ENCODE measurements around the gene CDHR2.
"Not testable (repeated sequence)": the region's sequence is repeated elsewhere in the genome, so short reads cannot be mapped to it uniquely, and the experiment has no call there.

CDHR2 gene

DNA sequence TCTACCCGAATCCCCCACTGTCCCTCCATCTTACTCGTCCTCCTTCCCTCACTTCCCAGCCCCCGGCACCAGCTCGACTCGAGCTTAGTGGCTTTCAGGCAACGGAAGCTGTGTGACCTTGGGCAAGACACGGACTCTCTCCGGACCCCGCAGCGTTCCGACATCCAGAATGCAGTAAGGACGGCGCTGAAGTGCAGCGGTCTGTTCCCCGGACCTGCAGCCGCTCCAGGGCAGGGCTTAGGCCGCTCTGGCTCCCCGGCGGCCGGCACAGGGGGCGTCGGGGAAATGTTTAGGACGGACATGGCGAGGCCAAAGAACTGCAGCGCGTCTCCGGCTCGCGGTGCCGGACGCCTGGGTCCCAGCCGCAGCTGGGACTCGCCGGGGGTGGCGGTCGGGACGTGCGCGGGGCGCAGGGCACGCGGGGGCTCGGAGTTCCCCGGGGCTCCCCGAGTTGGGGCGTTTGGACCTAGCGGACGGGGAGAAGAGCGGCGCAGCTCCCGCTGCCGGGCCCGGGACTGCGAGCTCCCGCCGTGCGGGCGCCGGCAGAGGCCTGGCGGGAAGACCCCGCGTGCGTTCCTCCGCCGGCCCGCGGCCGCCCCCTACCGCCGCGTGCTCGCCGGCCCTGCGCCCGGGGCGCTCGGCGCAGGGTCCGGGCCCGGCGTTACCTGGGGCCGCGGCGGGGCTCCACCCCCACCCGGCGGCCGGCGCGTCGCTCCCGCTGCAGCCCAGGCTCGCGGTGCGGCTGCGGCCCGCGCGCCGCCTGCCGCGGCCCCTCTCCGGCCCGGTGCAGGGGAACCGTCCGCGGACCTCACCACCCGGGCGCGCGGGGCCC, 6.3 kb upstream of the CDHR2 start:
- DNase-seq: no peak

DNA sequence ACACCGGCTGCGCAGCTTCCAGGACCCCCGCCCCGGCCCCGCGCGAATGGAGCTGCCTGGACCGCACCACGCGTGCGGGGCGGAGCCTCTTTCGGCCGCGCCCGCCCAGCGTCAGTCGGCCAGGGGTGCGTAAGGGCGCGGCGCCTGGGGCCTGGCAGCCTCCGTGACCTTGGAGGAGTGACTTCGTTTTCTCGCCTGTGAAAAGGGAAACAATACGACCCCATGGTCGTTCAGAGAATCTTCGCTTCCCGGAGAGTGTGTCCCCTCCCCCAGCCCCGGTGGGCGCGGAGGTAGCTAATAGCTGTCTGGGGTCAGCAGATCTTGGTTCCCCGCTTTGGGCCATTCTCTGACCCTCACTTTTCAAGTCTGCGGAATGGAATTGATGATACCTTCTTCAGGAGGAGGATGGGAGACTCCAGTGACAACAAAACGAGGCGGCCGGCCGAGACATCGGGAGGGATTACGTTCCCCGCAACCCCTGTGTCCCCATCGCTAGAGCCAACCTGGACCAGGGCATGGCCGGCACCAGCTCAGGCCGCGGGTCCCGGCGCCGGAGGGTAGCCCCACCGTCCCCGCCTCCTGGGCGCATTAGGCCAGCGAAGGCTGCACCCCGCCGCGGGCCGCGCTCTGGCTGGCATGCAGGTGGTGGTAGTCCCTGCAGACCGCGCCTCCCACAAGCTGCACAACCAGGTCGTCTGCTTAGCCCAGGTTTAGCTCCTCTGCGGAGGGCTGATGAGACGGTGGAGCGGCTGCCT, 5.5 kb upstream of the CDHR2 start:
- DNase-seq: peak; percentile 55

DNA sequence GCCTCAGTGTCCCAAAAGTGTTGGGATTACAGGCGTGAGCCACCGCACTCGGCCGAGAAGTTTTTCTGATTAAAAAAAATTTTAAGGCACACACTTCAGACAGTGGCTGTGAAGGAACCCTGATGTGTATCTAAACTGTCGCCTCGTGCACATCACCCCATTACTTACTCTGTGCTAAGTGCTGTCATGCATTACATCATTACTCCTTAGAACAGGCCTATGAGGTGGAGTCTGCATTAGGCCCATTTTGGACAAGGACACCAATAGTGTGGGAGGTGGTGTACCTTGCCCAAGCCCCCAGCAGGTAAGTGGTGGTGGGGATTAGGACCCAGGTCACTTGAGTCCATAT, 3.8 kb upstream of the CDHR2 start:
- no peak for DNase-seq

DNA sequence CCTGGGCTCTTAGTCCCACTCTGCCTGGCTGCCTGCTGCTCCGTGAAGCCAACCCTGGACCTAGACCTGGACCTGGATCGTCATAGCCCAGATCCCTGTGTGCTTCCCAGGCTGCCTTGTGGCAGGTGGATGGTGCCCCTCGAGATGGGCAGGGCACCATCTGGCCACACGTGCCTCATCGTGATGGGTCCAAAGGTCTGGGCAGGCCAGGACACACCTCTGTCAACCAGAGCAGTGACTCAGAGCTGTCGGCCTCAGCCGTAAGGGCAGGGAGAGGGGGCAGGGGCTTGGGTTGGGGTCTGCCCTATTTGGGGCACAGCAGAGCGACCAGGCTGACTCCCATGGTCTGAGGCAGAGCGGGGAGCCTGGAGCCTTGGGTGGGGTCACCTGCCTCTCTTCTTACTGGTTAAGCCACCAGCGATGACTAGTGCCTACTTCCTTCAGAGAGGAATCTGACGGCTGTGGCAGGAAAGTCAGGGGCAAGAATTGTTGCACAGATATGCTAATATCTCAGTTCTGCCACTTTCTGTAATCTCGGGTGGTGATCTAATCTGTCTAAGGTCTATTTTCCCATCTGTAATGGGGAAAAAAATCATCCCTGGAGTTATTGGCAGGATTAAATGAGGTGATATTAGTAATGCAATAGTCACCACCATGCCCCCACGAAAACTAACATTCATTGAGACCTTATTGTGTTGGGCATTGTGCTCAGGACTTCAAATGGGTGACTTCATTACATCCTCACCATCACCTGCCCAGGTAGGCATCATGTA, 3.2 kb upstream of the CDHR2 start:
- DNase-seq: no peak

DNA sequence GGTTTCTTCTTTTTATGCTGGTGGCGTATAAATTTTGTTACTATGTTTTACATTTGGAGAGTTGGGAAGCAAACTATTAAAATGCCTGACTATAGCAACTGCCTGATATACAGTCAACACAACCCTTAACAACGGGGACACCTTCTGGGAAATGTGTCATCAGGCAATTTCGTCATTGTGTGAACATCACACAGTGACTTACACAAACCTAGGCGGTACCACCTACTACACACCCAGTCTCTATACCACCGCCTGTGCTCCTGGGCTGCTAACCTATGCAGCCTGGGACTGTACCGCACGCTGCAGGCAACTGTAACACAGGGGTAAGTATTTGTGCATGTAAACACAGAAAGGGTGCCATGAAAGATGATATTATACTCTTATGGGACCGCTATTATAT, 1.3 kb upstream of the CDHR2 start:
- no peak for DNase-seq

DNA sequence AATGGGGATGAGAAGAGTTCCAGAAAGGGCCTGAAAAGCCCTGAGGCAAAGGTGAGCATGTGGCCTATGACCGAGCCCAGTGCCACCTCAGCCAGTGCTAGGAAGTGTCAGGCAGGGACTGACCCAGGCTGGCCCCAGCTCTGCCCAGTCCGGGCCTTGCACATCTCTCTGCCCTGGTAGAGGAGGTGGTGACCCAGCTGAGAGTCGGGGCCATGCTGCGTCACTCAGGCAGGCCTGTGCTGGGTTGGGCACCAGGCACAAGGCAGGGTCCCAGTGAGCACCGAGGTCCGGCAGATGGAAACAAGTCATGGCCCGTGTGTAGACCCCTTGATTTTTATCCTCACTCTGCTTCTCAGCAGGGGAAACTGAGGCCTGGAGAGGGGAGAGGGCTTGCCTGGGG, 729 bp downstream of the CDHR2 start:
- no peak for DNase-seq

DNA sequence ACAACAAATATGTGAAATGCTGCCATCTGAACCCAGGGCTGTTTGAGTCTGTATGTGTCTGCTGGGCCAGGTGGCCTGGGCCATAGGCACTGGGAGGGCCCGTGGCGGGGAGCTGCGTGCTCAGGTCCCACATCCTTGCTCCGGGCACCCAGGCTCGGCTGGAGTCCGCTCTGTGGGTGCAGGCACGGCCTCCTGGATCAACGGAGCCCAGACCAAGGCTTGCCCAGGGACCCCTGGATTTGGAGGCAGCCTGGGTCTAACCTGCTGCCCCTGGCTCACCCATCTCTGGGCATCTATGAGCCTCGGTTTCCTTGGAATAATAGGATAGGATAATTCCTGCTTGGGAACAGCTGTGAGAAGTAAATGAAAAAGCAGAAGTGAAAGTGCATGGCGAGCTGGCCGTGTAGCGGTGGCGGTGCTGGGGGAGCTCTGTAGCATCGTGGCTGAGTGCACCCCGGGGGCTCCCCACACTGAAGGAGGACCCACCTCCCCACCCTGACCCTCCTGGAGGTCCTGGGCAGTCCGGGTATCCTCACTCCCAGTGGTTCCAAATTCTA, 1.2 kb downstream of the CDHR2 start:
- no peak for DNase-seq

DNA sequence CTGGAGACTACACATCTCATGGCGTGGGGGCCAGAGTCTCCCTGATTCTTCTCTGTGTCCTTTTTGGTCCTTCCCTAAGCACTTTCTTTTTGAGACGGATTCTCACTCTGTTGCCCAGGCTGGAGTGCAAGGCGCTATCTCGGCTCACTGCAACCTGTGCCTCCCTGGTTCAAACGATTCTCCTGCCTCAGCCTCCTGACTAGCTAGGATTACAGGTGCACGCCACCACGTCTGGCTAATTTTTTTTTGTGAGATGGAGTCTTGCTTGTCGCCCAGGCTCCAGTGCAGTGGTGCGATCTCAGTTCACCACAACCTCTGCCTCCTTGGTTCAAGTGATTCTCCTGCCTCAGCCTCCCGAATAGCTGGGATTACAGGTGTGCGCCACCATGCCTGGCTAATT, 1.8 kb downstream of the CDHR2 start:
- not testable (repeated sequence) for DNase-seq

DNA sequence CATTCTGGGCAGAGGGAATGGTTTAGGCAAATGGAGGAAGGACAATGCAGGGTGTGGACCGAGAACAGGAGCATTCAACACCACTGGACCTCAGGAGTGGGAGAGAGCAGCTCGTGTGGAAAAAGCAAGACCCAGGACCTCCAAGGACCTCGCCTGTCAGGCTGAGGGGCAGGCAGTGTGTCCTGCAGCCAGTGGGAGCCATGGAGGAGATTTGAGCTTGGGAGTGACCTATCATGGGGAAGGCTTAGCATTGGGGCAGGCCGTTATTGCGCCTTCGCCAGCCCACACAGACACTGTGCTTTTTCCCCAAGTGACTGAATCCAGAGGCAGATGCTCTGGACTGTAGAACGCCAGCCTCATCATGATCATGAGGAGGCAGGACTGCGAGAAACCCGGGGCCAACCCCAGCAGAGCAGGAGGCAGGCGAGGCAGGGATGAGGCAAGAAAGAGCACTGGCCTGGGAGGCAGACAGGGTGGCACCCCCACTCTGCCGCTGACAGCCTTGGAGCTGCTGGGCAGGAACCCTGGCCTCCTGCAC, 3.3 kb downstream of the CDHR2 start:
- DNase-seq: no peak

DNA sequence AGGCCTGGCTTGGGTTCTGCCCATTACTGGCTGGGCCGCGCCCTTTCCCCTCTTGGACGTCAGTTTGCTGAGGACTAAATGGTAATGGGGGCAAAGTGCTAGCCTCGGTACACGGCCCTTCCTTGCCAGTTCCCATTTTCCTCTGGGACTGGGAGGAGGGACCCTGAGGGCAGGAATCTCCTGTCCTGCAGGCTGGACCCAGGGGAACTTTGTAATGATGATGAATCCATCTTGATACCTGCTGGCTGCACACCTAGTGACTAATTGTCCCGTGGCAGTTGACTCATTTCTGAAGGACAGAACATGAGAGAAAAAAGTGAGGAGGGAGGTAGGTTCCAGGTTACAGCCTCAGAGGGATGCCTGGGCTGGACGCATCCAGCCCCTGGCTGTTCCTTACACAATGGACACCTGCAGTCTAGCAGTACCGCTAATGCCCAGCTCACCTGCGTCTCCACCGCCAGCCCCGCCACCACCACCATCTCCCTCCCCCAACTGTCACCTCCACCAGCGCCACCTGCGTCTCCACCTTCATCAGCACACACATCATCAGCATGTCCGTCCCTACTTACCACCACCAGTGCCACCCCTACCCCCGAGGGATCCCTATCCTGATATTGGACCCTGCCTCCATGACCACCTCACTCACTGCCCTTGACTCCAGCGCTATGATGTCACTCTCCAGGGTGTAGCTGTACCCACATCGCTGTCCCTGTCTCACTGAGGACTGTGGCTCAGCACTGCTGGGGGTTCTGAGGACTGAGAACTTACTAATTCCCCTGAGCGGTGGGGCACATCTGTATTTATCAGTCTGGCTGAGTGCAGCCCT, 4.3 kb downstream of the CDHR2 start:
- DNase-seq: no peak

DNA sequence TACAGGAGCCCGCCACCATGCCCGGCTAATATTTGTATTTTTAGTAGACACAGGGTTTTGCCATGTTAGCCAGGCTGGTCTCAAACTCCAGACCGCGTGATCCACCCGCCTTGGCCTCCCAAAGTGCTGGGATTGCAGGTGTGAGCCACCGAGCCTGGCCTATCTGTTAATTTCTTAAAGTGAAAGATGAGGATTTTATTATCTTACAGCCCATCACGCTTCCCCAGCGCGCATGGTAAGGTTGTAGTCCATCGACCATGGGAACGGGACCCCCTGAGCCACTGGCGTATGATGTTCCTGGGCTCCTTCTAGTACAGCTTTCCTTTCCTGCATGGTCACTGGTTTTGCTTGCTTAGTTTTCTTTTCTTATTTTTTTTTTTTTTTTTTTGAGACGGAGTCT, 8.7 kb downstream of the CDHR2 start:
- DNase-seq: no peak

DNA sequence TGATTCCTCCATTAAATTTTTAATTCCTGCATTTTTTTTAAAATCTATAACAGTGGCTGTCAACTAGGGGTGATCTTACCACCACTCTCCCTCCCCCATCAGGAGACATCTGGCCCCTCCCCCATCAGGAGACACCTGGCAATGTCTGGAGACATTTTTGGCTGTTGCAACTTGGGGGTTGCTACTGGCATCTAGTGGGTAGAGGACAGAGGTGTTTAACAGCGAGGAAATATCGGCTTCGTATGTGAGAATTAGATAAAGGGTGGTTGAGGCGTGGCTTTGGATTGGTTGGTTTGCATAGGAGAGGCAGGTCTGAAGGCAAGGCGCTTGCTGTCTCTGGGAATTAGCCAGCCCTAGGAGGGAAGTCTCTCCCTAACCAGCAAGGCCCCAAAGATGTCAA, 10.5 kb downstream of the CDHR2 start:
- DNase-seq: no peak

DNA sequence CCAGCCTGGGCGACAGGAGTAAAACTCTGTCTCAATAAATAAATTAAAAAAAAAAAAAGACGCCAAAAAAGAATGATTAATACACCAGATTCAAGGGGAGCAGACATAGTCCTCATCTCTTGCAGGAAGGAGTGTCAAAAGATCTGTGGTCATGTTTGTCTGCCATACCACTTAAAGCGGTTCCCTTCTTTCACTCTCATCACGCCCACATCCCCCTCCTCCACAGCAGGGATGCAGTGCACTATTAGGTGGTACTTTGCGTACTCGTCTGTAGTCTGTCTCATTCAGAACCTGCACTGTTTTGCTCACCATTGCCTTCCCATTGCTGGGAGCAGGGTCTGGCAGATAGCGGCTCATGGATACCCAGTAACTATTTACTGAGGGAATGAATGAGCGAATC, 11.2 kb downstream of the CDHR2 start:
- no peak for DNase-seq

DNA sequence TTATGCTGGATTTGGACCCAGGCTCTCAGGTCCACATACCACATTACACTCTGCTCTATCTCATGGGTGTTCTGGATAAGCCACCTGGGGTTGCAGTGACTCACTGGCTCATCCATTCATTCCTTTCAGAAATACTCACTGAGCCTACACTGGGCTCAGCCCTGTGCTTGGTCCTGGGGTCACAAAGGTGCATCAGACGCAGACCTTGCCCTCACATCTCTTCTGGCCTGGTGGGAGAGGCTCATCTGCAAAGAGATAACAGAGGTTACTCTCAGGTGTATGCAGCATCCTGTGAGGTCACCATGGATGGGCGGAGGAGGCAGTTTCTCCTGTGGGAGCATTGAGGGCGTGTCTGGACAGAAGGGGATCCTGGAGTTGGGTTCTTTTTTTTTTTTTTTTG, 12.1 kb downstream of the CDHR2 start:
- DNase-seq: no peak

DNA sequence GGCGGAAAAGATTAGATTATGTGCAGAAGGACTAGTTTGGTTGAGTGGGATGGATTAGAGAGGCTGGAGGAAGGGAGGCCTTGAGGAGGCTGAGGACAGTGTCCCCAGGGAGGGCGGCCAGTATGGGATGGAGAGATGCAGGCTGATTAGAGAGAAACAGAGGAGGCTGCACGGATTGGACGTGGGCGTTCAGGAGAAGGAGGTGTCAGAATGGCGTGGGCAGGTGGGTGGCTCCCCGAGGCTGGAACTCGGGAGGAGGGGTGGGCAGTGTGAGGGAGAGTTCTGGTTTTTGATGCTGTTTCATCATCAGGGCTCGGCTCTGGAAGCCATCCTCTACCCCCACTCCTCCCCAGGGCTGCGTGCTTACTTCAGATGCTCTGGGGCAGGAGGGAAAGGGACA, 13.0 kb downstream of the CDHR2 start:
- no peak for DNase-seq

DNA sequence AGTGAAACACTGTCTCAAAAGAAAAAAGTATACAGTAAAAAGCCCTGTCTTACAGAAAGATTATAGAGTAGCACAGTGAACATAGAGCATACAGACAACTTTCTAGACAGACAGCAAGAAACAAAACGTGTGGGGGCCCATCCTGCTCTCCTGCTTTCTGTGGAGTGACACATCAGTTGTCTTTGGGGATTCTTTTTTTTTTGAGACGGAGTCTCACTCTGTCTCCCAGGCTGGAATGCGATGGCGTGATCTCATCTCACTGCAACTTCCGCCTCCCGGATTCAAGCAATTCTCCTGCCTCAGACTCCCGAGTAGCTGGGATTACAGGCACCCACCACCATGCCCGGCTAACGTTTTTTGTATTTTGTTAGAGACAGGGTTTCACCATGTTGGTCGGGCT, 14.9 kb downstream of the CDHR2 start:
- DNase-seq: no peak

DNA sequence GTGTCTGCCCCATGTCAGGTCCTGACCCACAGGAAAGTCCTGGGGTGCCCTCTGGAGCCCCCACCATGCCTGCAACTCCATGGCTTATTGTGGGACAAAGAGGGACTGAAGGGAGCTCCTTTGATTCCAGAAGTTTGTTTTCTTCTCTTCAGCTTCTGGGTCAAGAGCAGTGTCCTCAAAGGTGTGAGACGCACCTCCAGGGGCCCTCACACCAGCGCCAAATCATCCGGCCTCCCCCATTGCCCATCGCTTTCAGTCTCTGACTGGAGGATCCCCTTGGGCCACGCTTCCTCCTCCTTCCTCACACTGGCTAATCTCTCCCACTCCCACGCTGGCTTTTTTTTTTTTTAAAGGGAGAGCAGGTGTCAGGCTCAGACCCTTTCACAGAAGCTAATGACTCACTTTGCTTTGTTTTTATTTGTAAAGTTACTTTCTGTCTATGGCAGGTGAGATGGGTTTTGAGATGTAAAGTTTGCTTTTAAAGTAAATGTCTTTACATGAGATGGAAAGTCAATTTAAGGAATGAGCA, 16.7 kb downstream of the CDHR2 start:
- no peak for DNase-seq

DNA sequence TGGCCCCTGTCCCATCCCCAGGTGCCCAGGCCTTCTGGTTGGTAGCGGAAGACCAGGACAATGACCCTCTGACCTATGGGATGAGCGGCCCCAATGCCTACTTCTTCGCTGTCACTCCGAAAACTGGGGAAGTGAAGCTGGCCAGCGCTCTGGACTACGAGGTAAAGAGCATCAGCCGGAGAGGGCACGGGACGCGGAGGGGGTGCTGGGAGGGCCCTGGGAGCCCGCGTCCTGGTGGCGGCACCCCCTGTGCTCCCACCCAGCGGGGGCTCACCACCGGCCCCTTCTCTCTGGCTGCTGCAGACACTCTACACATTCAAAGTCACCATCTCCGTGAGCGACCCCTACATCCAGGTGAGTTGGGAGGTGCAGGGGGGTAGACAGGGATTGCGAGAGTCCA, 19.5 kb downstream of the CDHR2 start:
- no peak for DNase-seq

DNA sequence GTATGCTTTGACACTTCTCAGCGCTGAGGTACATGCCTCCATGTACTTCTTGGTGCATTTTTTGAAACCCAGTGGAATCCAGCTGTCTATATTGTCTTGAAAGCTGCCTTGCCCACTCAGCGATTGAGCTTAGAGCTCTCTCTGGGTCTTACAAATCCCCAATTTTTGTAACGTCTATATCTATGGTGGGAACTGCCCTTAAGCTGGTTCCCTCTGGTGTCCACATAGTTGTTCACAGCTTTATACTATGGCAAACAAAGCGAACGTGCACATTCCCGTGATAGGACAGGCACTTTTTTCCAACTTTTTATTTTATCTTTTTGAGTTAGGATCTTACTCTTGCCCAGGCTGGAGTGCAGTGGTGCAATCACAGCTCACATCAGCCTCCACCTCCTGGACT, 20.9 kb downstream of the CDHR2 start:
- DNase-seq: no peak

DNA sequence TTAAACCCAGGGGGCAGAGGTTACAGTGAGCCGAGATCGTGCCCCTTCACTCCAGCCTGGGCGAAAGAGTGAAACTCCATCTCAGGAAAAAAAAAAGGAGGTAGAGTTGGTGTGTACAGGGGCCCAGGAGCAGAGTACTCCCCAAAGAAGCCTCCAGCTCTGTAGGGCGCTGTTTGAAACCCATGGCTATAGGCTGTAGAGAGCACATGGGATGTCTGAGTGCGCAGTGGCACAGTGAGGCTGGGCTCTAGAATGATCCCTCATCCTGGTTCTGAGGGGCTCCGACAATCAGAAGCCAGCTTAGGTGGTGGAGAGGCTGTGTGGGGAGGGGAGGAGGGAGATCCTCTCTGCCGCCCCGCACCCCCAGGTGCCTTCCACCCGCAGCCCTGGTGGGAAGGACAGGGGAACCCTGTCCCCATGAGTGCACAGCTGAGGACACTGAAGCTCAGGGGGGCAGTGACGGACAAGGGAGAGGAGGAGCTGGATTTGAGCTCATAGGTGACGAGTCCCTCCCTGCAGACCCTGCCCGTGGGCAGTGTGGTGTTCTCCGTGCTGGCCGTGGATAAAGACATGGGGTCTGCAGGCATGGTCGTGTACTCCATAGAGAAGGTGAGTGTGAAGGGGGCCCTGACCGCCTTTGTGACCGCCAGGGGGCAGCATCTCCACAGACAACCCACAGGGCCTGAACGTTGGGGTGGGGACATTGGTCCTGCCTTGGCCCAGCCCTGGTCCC, 24.6 kb downstream of the CDHR2 start:
- DNase-seq: peak; percentile 66

DNA sequence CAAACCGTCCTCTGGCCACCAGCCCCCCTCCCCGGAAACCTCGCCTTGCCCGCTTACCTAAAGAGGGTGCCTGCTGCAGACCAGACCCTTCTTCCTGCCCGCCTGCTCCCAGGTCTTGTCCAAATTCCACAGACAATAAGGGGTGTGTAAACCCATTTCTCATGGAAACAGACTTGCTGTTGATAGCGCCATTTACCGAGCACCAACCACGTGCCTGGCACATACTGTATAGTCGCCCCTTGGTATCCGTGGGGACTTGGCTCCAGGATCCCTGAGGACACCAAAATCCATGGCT, 25.1 kb downstream of the CDHR2 start:
- DNase-seq: no peak

DNA sequence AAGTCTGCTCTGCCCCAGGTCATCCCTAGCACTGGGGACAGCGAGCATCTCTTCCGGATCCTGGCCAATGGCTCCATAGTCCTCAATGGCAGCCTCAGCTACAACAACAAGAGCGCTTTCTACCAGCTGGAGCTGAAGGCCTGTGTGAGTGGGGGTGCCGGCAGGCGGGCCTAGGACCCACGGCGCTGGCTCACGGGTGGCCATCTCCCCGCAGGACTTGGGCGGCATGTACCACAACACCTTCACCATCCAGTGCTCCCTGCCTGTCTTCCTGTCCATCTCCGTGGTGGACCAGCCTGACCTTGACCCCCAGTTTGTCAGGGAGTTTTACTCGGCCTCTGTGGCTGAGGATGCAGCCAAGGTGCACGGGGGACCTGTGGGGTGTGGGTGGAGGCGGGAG, 25.9 kb downstream of the CDHR2 start:
- no peak for DNase-seq
